ENCODE measurements around the gene NKD2.

Gene NKD2

DNA sequence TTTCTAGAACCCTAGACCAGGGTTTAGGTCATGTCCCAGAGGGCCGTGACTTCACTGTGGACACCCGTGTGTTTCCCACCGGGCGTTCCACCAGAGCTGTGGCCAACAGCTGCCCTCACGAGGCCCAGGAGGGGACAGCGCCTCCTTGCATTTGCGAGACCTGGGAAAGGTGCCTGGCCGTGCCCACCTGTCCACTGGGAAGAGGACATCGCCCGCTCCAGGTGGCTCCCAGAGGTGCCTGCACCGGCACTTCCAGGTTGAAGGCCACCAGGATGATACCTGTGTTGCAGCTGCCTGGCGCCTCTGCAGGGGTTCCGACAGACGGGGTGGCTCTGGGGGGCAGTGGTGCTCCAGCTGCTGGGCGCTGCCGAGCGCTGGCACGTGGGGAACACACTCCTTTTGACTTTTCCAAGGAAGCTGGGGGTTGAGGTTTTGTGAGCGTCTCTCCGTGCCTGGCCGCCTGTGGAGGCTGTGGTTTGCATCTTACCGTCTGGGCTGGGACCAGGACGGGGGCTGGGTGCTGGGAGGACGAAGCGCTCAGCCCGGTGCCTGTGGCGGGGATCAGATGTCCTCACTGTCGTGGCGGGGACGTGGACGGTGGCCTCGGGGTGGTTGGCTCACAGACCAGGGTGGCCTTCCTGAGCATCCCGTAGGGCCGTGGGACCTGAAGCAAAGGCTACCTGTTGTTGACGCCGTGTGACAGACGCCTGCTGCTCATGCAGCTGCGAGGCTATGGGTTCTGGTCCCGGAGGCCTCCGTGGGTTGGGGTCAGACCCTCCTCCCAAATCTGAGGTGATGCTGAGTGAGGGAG lies 19.2 kb downstream of the NKD2 start:
- no peak overlapping the region for H3K4me3 ChIP-seq (ENCODE audit: low read depth, low read length)
- TF ChIP-seq, protein P1, sequence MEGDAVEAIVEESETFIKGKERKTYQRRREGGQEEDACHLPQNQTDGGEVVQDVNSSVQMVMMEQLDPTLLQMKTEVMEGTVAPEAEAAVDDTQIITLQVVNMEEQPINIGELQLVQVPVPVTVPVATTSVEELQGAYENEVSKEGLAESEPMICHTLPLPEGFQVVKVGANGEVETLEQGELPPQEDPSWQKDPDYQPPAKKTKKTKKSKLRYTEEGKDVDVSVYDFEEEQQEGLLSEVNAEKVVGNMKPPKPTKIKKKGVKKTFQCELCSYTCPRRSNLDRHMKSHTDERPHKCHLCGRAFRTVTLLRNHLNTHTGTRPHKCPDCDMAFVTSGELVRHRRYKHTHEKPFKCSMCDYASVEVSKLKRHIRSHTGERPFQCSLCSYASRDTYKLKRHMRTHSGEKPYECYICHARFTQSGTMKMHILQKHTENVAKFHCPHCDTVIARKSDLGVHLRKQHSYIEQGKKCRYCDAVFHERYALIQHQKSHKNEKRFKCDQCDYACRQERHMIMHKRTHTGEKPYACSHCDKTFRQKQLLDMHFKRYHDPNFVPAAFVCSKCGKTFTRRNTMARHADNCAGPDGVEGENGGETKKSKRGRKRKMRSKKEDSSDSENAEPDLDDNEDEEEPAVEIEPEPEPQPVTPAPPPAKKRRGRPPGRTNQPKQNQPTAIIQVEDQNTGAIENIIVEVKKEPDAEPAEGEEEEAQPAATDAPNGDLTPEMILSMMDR (IDR thresholded peaks at IDR 0.05; ENCODE audit: low read depth, low read length): no peak

DNA sequence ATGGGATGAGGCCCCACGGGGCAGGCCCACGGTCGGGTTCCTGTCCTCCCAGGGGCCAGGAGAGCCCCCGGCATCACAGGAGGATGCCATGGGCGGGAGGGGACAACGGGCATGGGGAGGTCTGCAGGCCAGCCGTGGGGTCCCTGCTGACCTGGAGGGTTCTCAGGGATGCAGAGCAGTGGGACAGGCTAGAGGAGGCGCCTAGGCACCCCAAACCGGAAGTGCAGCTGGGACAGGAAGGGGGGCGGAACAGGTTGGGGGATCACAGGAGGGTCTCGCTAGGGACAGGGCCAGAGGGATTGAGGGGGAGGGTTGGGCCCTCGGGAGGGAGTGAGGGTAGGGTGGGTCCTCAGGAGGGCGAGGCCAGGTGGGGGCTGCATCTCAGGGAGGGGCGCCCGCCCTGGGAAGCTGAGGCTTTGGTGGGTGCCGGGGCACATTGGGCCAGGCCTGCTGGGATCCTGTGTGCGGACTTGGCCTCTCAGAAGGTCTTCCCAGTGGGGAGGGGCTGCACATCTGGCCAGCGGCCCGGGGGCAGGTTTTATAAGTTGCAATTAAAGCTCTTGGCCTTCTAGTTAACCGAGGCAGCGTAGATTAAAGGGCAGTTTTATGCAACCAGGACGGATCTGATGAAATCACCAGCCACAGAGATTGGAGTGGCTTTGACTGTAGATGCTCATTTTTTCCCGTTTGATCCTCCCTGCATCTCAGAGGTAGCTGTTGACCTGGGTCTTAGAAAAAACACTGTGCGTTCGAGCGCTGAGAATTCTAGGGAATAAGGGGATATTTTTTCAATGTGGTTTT lies 20.1 kb downstream of the NKD2 start:
- no peak overlapping the region for H3K4me3 ChIP-seq (ENCODE audit: low read depth, low read length)
- TF ChIP-seq, protein P1 (IDR thresholded peaks at IDR 0.05; ENCODE audit: low read depth, low read length): no peak

DNA sequence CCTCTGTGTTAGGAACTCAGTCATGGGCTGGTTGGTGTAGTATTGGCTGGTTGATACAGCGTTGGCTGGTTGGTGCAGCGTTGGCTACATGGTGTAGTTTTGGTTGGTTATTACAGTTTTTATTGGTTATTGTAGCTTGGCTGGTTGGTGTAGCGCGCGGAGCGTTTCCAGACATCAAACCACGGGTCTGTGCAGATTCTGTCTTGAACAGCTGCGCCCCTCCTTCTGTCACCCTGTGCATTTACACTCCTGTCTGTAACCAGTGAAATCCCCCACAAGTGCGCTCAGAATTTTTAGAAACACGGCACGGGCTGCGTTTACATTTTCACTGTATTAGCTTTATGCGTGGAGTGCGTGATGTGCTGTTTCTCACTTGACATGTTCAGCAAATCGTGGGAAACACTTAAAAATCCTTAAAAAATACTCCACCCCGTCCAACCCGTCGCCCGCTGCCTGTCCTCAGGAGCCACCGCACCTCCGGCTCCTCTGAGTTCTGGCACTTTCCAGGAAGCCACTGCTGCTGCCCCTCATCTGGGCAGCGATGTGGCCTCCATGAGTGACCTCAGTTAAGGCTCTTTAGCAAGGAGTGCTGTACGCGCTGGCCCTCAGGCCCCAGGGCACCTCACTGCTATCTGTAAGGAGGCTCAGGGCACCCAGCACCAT lies 20.8 kb downstream of the NKD2 start:
- H3K4me3 ChIP-seq (ENCODE audit: low read depth, low read length): no peak overlapping the region
- TF ChIP-seq, protein P1 (IDR thresholded peaks at IDR 0.05; ENCODE audit: low read depth, low read length): no peak

DNA sequence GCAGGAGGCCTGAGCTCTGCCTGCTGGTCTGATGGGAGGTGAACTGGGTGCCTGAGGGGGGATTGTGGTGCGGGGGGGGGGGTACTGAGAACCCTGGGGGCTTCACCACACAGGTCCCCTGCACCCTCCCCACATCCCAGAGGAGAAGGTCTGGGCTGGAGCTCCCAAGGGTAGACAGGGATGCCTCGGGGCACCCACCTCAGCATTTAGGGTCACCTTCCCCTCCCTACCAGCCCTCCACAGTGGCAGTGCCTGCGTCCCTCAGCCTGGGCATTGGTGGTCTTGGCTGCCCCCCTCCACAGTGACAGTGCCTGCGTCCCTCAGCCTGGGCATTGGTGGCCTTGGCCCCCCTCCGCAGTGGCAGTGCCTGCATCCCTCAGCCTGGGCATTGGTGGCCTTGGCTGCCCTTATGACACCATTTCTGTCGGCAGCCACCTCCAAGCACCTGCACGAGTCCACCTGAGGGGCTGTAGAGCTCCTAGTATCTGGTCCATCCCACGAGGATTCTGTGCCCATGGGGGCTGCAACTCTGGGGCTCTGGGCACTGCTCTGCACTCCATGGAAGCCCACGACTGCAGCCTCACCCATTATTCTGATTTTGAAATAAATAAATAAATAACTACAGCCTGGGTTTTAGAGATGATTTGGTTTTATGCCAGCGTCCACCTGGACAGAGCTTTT lies 21.5 kb downstream of the NKD2 start:
- TF ChIP-seq, protein P1 (IDR thresholded peaks at IDR 0.05; ENCODE audit: low read depth, low read length): no peak
- H3K4me3 ChIP-seq (ENCODE audit: low read depth, low read length): no peak overlapping the region

DNA sequence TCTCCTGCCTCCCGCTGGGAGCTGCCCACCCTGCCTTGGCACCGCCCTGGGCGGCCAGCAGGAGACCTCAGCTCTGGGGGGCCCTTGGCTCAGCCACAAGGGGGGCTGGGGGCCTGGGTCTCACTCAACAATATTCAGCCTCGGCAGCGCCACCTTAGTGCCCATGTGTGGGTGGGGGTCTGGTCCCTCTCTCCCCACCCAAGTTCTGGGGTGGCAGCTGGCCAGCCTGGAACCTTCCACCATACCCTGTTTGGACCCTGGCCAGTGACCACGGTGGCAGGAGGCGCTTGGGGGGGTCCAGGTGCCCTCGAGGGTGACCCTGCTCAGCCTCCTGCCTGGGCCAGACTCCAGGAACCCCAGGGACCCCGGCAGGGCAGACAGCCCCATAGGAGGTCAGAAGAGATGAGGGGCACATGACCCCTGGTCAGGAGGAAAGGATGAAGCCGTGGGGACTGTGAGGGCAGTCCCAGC lies 22.2 kb downstream of the NKD2 start:
- TF ChIP-seq, protein P1 (IDR thresholded peaks at IDR 0.05; ENCODE audit: low read depth, low read length): no peak
- no peak overlapping the region for H3K4me3 ChIP-seq (ENCODE audit: low read depth, low read length)

DNA sequence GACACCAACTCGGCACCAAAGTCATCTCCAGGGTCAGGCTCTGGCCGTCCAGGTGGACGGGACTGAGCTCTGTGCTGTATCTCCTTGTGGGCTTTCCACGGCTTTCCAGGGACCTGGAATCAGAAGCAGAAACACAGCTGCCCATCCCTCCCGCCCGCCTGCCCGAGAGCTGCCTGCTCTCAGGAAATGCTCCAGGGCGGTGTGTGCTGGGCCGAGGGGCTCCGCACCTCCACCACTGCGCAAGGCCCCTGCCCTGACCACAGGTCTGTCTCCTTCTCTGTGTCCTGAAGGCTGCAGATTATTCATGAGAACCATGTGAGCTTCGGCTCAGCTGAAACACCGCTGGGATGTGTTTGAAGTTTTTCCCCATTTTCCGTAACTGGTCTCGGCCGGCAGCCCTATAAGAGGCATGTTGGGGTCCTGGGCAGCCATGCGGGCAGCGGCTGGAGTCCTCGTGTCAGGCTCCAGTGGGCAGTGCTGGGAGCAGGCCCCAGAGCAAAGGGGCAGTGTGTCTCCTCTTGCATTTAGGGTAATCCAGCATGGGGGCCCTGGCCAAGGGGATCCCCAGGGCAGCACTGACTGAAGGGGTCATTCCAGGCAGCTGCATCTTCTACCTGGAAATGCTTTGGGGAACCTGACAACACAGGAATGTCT lies 22.8 kb downstream of the NKD2 start:
- no peak overlapping the region for H3K4me3 ChIP-seq (ENCODE audit: low read depth, low read length)
- TF ChIP-seq, protein P1 (IDR thresholded peaks at IDR 0.05; ENCODE audit: low read depth, low read length): no peak
